ENCODE measurements around the gene FASN. TPM values are rescaled to one million over a fixed set of nuclear protein-coding genes. Genes with fewer than 3 reads are reported as not detected.

The FASN gene
- total and polyA plus RNA-seq, 2 of the 13 experiments (the other 11 are each of a cell fraction or from before 2014, with no cell fraction given) = 51.7 to 101 TPM

GRCh38 chr17:82051776-82052637 lies 46.0 kb downstream of the FASN start, which contains the start of the genes GPS1 and RFNG (continued):
- TF ChIP-seq, protein P1, sequence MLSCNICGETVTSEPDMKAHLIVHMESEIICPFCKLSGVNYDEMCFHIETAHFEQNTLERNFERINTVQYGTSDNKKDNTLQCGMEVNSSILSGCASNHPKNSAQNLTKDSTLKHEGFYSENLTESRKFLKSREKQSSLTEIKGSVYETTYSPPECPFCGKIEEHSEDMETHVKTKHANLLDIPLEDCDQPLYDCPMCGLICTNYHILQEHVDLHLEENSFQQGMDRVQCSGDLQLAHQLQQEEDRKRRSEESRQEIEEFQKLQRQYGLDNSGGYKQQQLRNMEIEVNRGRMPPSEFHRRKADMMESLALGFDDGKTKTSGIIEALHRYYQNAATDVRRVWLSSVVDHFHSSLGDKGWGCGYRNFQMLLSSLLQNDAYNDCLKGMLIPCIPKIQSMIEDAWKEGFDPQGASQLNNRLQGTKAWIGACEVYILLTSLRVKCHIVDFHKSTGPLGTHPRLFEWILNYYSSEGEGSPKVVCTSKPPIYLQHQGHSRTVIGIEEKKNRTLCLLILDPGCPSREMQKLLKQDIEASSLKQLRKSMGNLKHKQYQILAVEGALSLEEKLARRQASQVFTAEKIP (CRISPR knock-in tag; IDR thresholded peaks at IDR 0.05; ENCODE audit: borderline replicate concordance) = no peak
- TF ChIP-seq HOXA9 (CRISPR knock-in tag; IDR thresholded peaks at IDR 0.05; ENCODE audit: borderline replicate concordance) (no peak), JUN (CRISPR knock-in tag; IDR thresholded peaks at IDR 0.05) (no peak), SUZ12 (IDR thresholded peaks at IDR 0.05; ENCODE audit: low read depth, low read length) (no peak), NCOA1 (CRISPR knock-in tag; IDR thresholded peaks at IDR 0.05) (no peak), PBX3 (CRISPR knock-in tag; IDR thresholded peaks at IDR 0.05; ENCODE audit: borderline replicate concordance) (no peak), MTERF4 (CRISPR knock-in tag; IDR thresholded peaks at IDR 0.05) (no peak), KLF16 (CRISPR knock-in tag; IDR thresholded peaks at IDR 0.05) (no peak), ZNF660 (CRISPR knock-in tag; IDR thresholded peaks at IDR 0.05; ENCODE audit: borderline replicate concordance, low read depth) (no peak), KDM2A (CRISPR knock-in tag; IDR thresholded peaks at IDR 0.05; ENCODE audit: borderline replicate concordance, low read depth) (peak; percentile 60; the same call in 1 of the 2 replicates), HES4 (CRISPR knock-in tag; IDR thresholded peaks at IDR 0.05; ENCODE audit: borderline replicate concordance) (peak; percentile 62; the same call in 1 of the 2 replicates), ZNF160 (CRISPR knock-in tag; IDR thresholded peaks at IDR 0.05) (no peak; the same call in 1 of the 2 replicates), NFIB (CRISPR knock-in tag; IDR thresholded peaks at IDR 0.05; ENCODE audit: borderline replicate concordance) (no peak), ZNF703 (CRISPR knock-in tag; IDR thresholded peaks at IDR 0.05; ENCODE audit: borderline replicate concordance) (no peak), ZMYM2 (CRISPR knock-in tag; IDR thresholded peaks at IDR 0.05) (no peak), PHF20 (CRISPR knock-in tag; IDR thresholded peaks at IDR 0.05) (peak; percentile 76)
- TF ChIP-seq, protein P2, sequence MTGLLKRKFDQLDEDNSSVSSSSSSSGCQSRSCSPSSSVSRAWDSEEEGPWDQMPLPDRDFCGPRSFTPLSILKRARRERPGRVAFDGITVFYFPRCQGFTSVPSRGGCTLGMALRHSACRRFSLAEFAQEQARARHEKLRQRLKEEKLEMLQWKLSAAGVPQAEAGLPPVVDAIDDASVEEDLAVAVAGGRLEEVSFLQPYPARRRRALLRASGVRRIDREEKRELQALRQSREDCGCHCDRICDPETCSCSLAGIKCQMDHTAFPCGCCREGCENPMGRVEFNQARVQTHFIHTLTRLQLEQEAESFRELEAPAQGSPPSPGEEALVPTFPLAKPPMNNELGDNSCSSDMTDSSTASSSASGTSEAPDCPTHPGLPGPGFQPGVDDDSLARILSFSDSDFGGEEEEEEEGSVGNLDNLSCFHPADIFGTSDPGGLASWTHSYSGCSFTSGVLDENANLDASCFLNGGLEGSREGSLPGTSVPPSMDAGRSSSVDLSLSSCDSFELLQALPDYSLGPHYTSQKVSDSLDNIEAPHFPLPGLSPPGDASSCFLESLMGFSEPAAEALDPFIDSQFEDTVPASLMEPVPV (CRISPR knock-in tag; IDR thresholded peaks at IDR 0.05) = no peak
- TF ChIP-seq, protein P3, sequence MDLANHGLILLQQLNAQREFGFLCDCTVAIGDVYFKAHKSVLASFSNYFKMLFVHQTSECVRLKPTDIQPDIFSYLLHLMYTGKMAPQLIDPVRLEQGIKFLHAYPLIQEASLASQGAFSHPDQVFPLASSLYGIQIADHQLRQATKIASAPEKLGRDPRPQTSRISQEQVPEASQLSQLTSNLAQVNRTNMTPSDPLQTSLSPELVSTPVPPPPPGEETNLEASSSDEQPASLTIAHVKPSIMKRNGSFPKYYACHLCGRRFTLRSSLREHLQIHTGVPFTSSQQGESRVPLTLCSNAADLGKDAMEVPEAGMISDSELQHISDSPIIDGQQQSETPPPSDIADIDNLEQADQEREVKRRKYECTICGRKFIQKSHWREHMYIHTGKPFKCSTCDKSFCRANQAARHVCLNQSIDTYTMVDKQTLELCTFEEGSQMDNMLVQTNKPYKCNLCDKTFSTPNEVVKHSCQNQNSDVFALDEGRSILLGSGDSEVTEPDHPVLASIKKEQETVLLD (CRISPR knock-in tag; IDR thresholded peaks at IDR 0.05; ENCODE audit: low read depth) = peak; percentile 47; the same call in 1 of the 2 replicates

Measured in HepG2 (cell line).